Smooth muscle cell (in vitro differentiated cells): ENCODE data around the gene YIF1B. TPM values are rescaled to one million over a fixed set of nuclear protein-coding genes. Genes with fewer than 3 reads are reported as not detected.

Experiments used
- DNase-seq: peaks from one replicate; lab custom pipeline; 2025; ENCODE audit not compliant: unreplicated experiment; lab: John Stamatoyannopoulos, UW
- H2AFZ ChIP-seq: fragments of 200-600 bp; sonication (generic); 2 replicates; pipeline ENCODE4 v1.6.0; 2016; ENCODE audit warnings: antibody characterized with exemption, low read depth, mild to moderate bottlenecking
- H3F3A ChIP-seq: fragments of 200-600 bp; sonication (generic); 2 replicates; pipeline ENCODE4 v1.6.0; 2017; ENCODE audit warnings: antibody characterized with exemption, low read depth
- H3K27ac ChIP-seq: fragments of 200-600 bp; sonication (generic); 2 replicates; pipeline ENCODE4 v1.5.1; 2016; ENCODE audit warnings: low read depth, mild to moderate bottlenecking
- H3K27me3 ChIP-seq: fragments of 200-600 bp; sonication (generic); 2 replicates; pipeline ENCODE4 v1.6.1; 2016; ENCODE audit warnings: low read depth, mild to moderate bottlenecking
- H3K36me3 ChIP-seq: fragments of 200-600 bp; sonication (generic); 2 replicates; pipeline ENCODE4 v1.5.1; 2016; ENCODE audit warnings: low read depth
- H3K4me1 ChIP-seq: fragments of 200-600 bp; sonication (generic); 2 replicates; pipeline ENCODE4 v1.5.1; 2016; ENCODE audit warnings: low read depth
- H3K4me2 ChIP-seq: fragments of 200-600 bp; sonication (generic); 2 replicates; pipeline ENCODE4 v1.6.0; 2016; ENCODE audit warnings: mild to moderate bottlenecking
- H3K4me3 ChIP-seq: fragments of 200-600 bp; sonication (generic); 2 replicates; pipeline ENCODE4 v1.5.1; 2016; ENCODE audit warnings: mild to moderate bottlenecking
- H3K79me2 ChIP-seq: fragments of 200-600 bp; sonication (generic); 2 replicates; pipeline ENCODE4 v1.6.0; 2016; ENCODE audit warnings: low read depth, mild to moderate bottlenecking
- H3K9ac ChIP-seq: fragments of 200-600 bp; sonication (generic); 2 replicates; pipeline ENCODE4 v1.6.0; 2016; ENCODE audit warnings: low read depth
- H3K9me3 ChIP-seq: fragments of 200-600 bp; sonication (generic); replicated peaks from 2 replicates; pipeline ENCODE4 v1.5.1; 2016; ENCODE audit warnings: low read depth
- H4K20me1 ChIP-seq: fragments of 200-600 bp; sonication (generic); 2 replicates; pipeline ENCODE4 v1.6.0; 2016; ENCODE audit warnings: low read depth
- WGBS: methylation state at CpG from one replicate; pipeline ENCODE4 v1.1.7; 2016; ENCODE audit warnings: low lambda C conversion rate; 5-methylcytosine and 5-hydroxymethylcytosine counted together
- polyA plus RNA-seq: library from polyadenylated mRNA; unstranded; fragments of >200 nt; fragmentation: Nextera tagmentation; extraction: Ambion mirVana; gene quantifications from 2 replicates; pipeline ENCODE4 v1.2.1, GENCODE V29; 2016
- small RNA-seq: library from RNA; depleted of rRNA; stranded (forward); fragments of <200 nt; gene quantifications from one replicate; pipeline ENCODE3, GENCODE V24; 2014
- total RNA-seq: library from RNA; depleted of rRNA; stranded (reverse); fragments of >200 nt; gene quantifications from 2 replicates; pipeline ENCODE4 v1.2.3, GENCODE V29; 2014
- TF ChIP-seq, protein P1 (sequence below): fragments of 200-600 bp; sonication (generic); IDR thresholded peaks from 2 replicates; pipeline ENCODE4 v1.5.1; 2017; ENCODE audit warnings: borderline replicate concordance, mild to moderate bottlenecking, antibody characterized with exemption; ENCODE audit not compliant: insufficient read depth, poor library complexity, severe bottlenecking

The YIF1B gene
- total and polyA plus RNA-seq, 2 experiments from 2014 or later: 80.1 to 216 TPM

DNA sequence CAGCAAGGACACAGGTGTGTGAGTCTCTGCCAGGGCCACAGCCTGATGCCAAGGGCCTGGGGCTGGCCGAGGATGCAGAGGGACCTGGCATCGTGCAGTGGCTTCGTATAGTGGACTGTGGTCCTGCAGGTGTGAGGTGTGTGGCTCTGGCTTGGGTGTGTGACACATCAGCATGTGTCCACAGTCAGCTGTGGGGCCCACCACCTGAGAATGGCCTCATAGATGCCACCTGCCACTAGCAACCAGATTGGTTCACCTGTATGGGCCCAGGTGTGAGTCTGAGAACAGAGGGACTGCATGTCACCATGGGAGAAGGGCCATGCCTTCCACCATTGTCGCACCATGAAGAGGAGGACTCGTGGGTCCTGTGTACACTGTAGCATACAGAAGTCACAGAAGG lies 62.0 kb downstream of the YIF1B start:
- no peaks in the 10 kb centered on the region for H3K36me3 ChIP-seq
- peaks cover 27% of the 10 kb centered on the region for H3K4me1 ChIP-seq
- no peaks in the 10 kb centered on the region for H4K20me1 ChIP-seq
- no peaks in the 10 kb centered on the region for H3K27me3 ChIP-seq
- no peaks in the 10 kb centered on the region for H3K79me2 ChIP-seq
- no peak overlapping the region for H3K4me3 ChIP-seq
- peak overlapping the region; percentile 75 for H3K4me2 ChIP-seq
- H3K9ac ChIP-seq: no peak overlapping the region
- H2AFZ ChIP-seq: no peak overlapping the region
- no peaks in the 10 kb centered on the region for H3K9me3 ChIP-seq
- WGBS: 94% methylated on average over 5 of the region's 5 CpGs
- H3F3A ChIP-seq: peaks cover 6% of the 10 kb centered on the region
- H3K27ac ChIP-seq: no peak overlapping the region
- DNase-seq: no peak
- TF ChIP-seq, protein P1, sequence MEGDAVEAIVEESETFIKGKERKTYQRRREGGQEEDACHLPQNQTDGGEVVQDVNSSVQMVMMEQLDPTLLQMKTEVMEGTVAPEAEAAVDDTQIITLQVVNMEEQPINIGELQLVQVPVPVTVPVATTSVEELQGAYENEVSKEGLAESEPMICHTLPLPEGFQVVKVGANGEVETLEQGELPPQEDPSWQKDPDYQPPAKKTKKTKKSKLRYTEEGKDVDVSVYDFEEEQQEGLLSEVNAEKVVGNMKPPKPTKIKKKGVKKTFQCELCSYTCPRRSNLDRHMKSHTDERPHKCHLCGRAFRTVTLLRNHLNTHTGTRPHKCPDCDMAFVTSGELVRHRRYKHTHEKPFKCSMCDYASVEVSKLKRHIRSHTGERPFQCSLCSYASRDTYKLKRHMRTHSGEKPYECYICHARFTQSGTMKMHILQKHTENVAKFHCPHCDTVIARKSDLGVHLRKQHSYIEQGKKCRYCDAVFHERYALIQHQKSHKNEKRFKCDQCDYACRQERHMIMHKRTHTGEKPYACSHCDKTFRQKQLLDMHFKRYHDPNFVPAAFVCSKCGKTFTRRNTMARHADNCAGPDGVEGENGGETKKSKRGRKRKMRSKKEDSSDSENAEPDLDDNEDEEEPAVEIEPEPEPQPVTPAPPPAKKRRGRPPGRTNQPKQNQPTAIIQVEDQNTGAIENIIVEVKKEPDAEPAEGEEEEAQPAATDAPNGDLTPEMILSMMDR: no peak

Small RNA genes lying within 50 kb of the gene (small RNA-seq; reads per million reads assigned to genes)
- gene RF00019: not detected

Other genes starting within 250 kb of the YIF1B start
- gene DPF1, start 91.7 kb downstream of the YIF1B start, total RNA-seq: 0.27 TPM in 1 of 2 replicates, not detected in the other
- 2.4 and 3.1 TPM in 2 replicates for gene DPF1, start 91.7 kb downstream of the YIF1B start, polyA plus RNA-seq
- gene PPP1R14A, start 59.6 kb downstream of the YIF1B start, total RNA-seq: 4.0 and 8.1 TPM in 2 replicates
- gene PPP1R14A, start 59.6 kb downstream of the YIF1B start, polyA plus RNA-seq: 88.4 and 89.7 TPM in 2 replicates
- 153 and 157 TPM in 2 replicates for gene SPINT2, start 51.4 kb downstream of the YIF1B start, total RNA-seq
- gene SPINT2, start 51.4 kb downstream of the YIF1B start, polyA plus RNA-seq: 201 and 453 TPM in 2 replicates
- gene C19orf33, start 11.7 kb downstream of the YIF1B start, total RNA-seq: 97.5 and 136 TPM in 2 replicates
- gene C19orf33, start 11.7 kb downstream of the YIF1B start, polyA plus RNA-seq: 22.1 and 96.5 TPM in 2 replicates
- 6.5 and 7.2 TPM in 2 replicates for gene KCNK6, start 3.9 kb upstream of the YIF1B start, total RNA-seq
- 12.6 and 13.4 TPM in 2 replicates for gene KCNK6, start 3.9 kb upstream of the YIF1B start, polyA plus RNA-seq
- 0.94 TPM in 1 of 2 replicates, not detected in the other for gene CATSPERG, start 19.9 kb upstream of the YIF1B start, total RNA-seq
- 0.32 and 0.98 TPM in 2 replicates for gene CATSPERG, start 19.9 kb upstream of the YIF1B start, polyA plus RNA-seq
- 279 and 377 TPM in 2 replicates for gene PSMD8, start 58.6 kb upstream of the YIF1B start, total RNA-seq
- 387 and 404 TPM in 2 replicates for gene PSMD8, start 58.6 kb upstream of the YIF1B start, polyA plus RNA-seq
- 2.1 TPM in 1 of 2 replicates, not detected in the other for gene GGN, start 72.1 kb upstream of the YIF1B start, total RNA-seq
- gene GGN, start 72.1 kb upstream of the YIF1B start, polyA plus RNA-seq: 1.00 and 2.2 TPM in 2 replicates
- 1.7 and 3.0 TPM in 2 replicates for gene SPRED3, start 72.8 kb upstream of the YIF1B start, total RNA-seq
- gene SPRED3, start 72.8 kb upstream of the YIF1B start, polyA plus RNA-seq: 1.8 and 2.8 TPM in 2 replicates
- 7.5 and 8.5 TPM in 2 replicates for gene FAM98C, start 87.1 kb upstream of the YIF1B start, total RNA-seq
- gene FAM98C, start 87.1 kb upstream of the YIF1B start, polyA plus RNA-seq: 15.9 and 26.1 TPM in 2 replicates
- not detected in 2 replicates for gene RASGRP4, start 110.3 kb upstream of the YIF1B start, total RNA-seq
- not detected in 2 replicates for gene RASGRP4, start 110.3 kb upstream of the YIF1B start, polyA plus RNA-seq
- gene RYR1, start 117.7 kb upstream of the YIF1B start, total RNA-seq: 0.13 and 0.31 TPM in 2 replicates
- 0.08 and 0.95 TPM in 2 replicates for gene RYR1, start 117.7 kb upstream of the YIF1B start, polyA plus RNA-seq